T-helper 1 cell (primary cell): ENCODE results near the gene PPP1R36.
"Not testable (repeated sequence)": the region's sequence is repeated elsewhere in the genome, so short reads cannot be mapped to it uniquely, and the experiment has no call there.

ENCODE experiments used
- DNase-seq, 5 donors: peaks; one replicate each; pipeline ENCODE4 v3.0.0-alpha.2; 2012 to 2020
- total RNA-seq, 4 donors: gene quantifications; one replicate each; lab custom pipeline; 2026; lab: John Stamatoyannopoulos, UW

The PPP1R36 gene, protein sequence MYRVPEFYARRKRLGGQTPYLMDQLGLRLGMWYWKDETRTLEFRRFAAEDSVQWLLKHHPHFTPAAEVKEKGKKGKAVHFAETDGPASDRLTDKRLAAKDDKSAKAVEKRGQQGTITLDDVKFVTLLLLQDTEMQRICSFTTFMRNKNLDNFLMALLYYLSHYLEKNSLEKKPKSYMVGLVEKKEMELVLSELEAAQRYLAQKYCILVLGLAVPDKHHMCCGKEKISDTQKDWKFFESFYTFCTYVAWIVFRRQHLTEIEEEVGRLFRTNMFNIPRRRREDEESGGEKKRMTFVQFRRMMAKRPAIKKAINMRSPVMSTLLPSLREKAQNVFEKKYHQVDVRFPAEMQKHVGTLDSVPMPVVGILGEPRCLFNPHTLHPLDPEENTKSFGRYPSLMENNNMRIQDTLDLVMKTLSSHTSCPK
- 0.46 to 0.83 (median 0.67) reads per million in 4 donors for total RNA-seq

DNA sequence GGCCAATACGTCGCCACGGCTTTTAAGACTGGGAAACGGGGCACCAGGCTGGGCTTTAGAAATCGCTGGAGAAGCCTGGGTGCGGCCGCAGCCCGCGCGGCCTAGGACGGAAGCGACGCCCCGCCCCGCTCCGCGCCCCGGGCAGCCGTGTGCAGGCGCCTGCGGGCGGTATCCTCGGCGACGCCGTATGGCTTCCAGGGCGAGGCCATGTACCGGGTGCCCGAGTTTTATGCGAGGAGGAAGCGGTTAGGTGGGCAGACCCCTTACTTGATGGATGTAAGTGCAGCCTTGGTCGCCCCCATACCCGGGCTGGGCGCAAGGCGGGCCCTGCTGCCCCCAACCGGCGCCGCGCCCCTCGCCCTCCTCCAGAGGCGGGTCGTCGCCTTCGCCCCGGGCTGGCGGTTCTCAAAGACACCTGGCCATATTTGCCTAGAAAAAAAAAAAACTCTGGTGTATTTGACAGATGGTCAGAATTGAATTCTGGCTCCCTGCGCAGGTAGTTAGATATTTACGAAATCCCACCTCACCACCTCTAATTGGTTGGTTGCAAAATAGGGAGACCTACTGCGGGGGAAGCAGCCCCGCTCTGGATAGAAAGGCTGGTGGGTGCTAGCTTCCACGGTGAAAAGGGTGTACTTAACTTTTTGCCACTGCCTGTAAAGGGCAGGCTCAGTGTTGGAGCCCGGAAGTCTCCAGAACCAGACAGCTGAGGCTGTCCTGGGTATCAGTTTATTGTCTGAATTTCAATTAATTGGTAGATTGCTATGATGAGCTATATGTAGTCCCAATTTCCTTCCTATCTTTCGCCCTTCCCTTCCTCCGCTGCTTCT, at the start of gene PPP1R36:
TSS of gene PPP1R36 (plus strand) at position 171 of the 830 bp plus-strand sequence. CDS start at position 208, 37 bp downstream.
- DNase-seq, result peak in 4 of 5 donors; percentile 14 to 50 (median 24)

DNA sequence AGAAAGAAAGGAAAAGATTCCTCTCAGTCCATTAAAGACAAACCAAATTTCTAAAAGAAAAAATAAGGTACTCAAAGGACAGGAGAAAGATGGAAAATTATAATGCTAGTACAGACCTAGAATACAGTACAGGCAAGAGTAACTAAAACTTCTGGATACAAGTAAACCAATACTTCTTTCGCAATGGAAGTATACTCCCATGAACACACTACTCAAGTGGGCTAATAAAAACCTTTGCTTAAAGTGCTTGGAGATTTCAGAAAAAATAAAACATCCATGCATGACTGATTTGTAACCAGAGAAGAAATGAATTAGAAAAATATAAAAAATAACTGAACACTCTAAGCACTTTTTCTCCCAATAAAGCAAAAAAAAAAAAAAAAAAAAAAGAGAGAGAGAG, 49.7 kb upstream of the PPP1R36 start:
- no peak for DNase-seq

DNA sequence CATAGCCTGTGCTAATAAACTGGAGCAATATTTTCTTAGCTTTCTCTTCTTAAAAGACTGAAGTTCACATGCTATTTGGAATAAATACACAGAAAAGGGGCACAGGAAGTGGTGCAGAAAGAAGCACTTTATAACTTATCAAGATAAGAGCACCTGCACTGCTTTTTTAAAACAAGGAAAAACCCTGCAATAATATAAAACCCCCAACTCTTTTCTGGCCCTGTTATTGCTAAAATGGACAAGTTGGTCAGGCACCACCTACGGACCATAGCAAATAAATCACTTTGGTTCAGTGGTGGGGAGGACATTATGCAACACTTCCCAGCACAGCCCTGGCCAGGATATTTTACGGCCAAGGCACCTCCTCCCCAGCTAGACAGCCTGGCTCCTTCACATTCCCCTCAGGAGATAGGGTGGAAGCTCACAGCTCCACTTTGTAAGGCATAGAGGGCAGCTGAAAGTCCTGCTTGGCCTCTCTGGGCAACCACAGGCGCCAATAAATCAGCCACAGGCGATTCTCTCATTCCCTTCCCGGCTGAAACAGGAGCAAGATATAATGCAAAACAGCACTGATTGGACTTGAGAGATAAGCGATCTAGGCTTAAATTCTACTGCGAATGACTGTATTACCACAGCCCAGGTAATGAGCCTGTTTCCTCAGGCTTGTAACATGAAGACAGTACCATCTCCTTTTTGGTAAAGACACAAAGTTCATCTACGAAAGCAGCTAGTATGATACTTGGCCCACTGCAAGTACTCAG, 48.2 kb upstream of the PPP1R36 start:
- peak in 1 of 5 donors; percentile 25 for DNase-seq

DNA sequence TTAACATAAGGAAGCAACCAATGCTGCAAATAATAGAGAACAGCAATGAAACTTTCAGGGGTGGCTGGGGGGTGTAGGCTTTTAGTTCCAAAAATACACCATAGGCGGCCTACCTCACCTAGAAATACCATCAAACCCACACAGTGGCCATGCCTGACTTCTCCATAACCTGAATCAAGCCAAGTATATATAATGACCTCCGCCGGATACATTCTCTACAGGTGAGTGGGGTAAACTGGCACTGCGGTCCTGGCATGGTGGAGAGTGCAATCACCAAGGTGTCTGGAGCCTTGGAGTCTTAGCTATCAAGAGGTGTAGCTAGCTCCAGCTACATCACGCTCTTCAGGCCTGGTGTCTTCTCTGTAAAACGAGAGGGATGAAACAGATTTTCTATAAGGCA, 47.3 kb upstream of the PPP1R36 start:
- DNase-seq, result peak in 3 of 5 donors; percentile 11 to 28 (median 17)

DNA sequence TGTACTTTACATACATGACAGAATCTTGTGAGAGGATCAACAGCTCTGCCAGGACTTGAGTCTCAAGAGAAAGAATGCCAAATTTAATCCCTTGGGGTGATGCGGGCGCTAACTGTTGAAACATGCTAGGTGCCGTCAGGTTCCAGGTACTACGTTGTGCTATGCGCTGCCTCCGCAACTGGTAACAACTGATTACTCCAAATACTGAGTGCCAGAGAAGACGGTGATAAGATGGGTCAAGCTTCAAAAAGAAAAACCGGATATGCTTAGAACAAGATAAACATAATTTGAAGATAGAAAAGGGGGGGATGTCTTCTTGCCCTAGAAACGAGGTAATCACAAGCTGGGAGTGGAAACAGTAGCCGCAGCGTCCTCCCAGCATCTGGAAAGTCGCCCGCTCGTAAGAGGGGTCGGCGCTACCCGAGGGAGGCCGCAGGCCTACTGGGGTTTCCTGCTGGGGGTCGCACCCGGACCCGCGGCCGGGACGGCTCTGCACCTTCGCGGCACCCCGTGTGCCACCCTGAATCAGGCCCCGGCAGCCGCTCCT, 46.8 kb upstream of the PPP1R36 start:
- DNase-seq, result peak in 2 of 5 donors; percentile 29 to 47

DNA sequence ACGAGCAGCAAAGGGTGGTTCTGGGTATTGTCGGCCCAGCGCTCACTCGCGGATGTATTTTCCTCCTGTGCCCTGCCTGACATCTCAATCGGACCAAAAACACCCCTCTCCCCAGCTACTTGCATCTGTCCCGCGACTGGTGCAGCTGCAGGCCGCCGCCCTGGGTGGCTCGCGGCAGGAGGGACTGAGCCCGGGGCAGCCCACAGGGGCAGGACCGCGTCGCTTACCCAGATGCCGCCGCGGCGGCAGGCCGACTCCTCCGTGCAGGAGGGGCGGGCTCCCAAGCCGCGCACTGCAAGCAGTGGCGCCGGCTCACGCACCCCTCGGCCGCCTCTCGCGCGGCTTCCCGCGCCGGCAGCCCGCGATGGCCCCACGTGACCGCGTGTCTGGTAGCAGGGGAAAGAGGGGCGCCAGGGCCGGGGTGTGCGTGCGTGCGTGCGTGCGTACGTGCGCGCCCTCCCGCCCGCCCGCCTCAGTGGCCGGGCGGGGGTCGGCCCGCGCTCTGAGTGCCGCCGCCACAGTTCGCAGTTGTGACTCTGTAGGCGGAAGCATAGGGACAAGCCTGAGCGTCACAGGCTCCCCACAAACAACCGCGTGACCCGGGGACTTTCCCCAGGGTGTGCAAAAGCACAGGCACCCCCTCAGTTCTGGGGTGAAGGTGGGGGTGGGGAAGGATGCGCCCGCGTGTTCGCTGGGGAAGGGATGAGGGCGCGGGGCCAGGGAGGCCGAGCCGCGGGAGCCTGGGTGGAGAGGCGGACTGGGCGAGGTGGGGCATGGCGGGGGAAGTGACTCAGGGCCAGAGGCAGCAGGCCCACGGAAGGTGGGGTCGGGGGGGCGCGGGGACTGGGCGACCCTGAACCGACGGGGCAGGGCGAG, 46.1 kb upstream of the PPP1R36 start, which contains the start of gene ZBTB25:
TSS of gene ZBTB25 (minus strand) at position 405 of the 876 bp plus-strand sequence. CDS start 13,305 bp downstream, outside the sequence.
- DNase-seq, result peak; percentile 97 to 98 (median 98)

DNA sequence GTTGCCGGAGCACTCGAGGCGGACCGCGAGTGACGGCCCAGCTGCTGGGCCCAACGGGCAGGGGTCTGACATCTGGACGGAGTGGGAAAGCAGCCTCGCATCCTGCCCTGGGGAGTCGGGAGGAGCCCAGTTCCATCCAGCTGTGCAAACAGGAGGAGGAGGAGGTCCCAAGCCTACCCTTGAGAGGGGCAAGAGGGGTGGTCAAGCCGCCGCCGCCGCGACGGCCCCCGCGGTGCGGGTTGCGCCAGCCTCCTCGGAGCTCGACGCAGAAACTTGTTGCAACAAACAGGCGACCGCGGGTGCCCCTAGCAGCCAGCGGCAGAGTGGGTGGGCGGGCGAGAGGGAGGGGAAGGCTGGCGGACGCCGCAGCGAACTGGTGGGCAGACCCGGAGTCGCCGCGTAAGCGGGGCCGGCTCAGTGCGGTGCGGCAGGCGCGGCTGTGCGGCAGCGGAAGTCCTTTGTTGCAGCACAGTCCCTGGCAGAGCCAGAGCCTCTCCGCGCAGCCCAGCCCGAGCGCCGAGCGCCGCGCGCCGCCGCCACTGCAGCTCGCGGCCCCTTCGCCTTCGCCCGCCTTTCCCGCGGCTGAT, 45.4 kb upstream of the PPP1R36 start, which contains the start of gene ZBTB1:
TSS of gene ZBTB1 (plus strand) at position 461 of the 587 bp plus-strand sequence. CDS start 16,735 bp downstream, outside the sequence.
- peak; percentile 68 to 91 (median 77) for DNase-seq

DNA sequence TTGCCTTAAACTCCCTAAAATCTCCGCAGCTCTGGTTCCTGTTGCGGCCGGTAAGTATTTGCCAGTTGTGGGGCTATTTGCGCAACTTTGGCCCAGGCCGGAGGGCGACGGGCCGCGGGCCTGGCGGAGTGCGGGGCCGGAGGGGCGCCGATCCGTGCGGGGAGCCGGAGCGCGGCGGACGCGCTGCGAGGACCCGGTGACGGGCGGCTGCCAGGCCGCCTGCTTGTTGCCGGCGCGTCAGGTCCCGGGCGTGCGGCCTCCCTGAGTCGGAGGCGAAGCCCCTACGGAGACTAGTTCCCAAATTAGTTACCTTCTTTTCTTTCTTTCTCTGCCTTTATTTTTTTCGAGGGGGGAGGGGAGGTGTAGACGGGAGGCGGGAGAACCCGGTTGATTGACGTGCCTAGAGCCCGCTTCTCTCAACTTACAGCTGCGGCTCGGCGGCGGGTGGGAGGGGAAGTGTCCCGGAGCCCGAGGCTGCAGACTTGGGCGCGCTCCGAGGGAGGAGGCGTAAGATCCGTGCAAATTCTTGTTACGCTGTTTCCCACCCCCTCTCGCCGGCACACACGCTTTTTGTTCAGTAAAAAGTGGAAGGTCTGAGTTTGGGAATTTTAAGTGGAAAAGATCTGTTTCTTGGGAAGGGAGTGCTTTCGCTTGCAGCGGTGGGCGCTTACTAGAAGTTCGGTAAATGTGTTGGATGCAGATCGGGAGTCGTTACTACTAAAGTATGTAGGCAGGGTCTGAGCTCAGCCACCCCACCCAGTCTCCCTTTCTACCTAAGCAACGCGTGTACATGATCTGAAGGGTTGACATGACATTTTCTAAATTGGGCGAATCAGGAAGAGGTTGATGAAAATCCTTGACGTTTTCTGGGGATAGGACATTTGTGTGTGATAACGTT, 44.6 kb upstream of the PPP1R36 start:
- peak; percentile 71 to 91 (median 81) for DNase-seq

DNA sequence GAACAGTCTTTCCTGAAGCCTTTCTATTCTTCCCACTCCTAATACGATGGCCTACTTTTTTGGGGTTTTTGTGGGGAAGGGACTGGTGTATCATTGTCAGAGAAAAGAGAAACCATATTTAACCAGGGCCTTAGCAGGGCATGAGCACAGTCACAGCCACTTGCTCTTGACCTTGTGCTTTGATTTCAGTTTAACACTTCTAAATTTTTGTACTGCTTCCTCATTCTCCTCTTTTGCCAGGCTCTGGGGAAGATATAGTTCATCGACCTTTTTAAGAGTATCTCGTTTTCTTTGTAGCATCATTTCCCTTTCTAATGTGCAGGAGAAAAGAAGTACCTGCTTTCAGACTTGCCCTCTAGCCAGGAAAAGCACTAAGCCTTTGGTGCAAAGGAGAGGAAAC, 43.0 kb upstream of the PPP1R36 start:
- peak in 1 of 5 donors; percentile 11 for DNase-seq

DNA sequence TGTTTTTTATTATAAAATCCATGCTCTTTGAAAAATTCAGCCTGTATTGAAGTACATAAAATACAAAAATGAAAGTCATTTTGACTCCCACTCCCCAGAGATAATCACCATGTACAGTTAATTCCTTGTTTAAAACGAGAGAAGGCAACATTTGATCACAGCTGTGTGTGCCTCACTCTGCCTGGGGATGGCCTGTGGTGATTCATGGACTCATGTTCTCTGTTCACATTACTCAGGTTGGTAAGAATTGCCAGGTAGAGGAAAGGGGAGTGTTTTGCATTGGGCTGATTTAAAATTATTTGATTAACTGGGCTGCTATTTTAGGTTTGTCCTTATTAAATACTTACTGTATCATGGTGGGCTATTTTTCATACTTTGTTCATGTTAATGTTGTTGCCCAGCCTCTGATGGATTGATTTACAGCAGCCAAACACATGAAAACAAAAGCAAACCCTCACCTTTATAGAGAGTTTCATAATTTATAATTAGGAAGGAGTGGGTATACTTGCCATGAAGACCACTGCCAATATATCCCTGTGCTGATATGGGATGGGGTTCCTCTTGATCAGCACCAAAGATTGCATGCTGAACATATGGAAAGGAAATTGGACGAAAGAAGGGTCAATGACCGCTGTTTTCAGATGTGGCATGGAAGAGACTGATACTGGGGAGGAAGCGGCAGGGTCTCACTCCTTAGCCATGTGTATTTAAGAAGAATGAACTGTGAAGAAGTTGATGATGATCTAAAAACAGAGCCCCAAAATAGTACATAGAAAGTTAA, 42.2 kb upstream of the PPP1R36 start:
- DNase-seq, result peak in 1 of 5 donors; percentile 10

DNA sequence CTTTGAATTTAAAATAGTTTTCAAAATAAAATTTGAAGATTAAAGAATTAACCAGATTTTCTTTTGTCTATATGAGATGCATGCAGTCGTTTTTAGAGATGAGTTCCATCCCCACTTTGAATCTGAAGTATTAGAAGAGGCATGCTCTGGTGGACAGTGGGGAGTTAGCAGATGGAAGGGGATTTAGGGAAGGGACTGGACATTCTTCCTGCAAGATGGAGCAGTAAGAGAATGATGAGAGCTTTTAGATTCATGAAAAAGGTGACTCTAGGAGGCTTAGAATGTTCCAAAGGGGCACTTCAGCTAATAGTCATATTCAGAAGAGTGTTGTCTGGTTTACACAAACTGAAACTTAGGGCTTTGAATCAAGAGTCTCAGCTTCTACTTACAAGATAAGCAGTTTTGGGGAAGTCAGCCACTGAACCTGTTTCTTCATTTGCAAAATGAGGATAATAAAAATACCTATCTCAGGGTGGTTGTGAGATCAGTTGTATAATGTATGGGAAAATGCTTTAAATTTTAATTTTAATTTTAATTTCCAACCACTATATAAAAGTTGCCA, 41.5 kb upstream of the PPP1R36 start:
- DNase-seq, result peak in 1 of 5 donors; percentile 62

DNA sequence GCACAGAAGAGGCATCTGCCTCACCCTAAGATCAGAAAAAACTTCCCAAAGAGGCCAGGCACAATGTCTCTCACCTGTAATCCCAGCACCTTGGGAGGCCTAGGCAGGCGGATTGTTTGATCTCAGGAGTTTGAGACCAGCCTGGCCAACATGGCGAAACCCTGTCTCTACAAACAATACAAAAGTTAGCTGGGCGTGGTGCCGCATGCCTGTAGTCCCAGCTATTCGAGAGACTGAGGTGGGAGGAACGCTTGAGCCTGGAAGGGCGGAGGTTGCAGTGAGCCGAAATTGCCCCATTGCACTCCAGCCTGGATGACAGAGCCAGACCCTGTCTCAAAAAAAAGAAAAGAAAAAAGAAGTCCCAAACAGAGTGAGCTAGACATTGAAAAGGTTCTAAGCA, 40.7 kb upstream of the PPP1R36 start:
- DNase-seq, result no peak

DNA sequence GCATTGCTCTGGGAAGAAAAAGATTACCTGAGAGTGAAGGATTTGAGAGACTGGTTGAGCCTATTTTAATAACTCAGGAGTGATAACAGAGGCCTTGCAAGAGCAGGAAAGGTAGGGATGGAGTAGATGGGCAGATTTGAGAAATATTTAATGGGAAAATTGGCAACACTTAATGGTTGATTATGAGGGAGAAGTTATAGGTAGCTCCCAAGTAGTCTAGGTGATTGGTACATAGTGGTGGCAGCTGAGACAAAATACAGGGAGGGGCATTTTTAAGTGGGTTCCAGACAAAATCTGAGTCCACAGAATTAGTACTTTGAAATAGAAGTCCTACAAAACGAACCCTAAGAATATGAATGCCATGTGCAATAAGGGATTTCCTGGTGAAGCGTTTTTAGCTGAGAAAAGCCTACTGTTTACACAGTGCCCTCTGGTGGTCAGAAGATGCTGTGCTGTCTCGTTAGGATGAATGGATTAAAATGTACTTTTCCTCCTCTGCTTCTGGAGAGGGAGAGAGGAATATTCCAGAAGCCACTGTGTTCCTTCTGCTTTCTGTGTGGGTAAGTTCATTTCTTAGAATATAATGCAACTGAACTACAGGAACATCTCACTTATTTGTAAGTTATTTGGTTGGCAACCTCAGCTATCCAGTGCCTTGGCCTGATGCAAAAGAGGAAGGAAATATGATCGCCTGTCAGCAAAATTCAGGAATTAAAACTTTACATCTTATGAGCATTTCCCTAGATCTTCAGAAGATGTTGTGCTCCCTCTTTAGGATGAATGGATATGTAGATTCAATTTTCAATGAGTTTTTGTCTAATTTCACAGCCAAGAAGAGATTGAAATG, 38.7 kb upstream of the PPP1R36 start:
- peak; percentile 47 to 71 (median 50) for DNase-seq

DNA sequence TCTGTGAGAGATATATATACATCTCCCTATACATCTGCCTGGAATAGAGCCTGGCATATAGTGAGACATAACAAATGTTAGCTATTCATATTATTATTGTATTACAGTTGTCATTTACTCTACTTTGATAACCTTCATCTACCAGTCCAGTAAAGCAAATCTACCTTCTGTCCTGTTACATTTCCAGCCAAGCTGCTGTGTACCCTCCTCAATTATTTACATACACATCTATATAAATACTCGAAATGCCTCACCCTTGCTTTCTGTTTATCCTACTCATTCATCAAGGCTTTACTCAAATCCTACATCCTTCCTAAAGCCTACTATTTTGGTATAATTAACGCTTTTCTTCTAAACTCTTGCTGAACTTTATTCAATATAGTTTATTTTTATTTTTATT, 36.5 kb upstream of the PPP1R36 start:
- DNase-seq, result no peak

DNA sequence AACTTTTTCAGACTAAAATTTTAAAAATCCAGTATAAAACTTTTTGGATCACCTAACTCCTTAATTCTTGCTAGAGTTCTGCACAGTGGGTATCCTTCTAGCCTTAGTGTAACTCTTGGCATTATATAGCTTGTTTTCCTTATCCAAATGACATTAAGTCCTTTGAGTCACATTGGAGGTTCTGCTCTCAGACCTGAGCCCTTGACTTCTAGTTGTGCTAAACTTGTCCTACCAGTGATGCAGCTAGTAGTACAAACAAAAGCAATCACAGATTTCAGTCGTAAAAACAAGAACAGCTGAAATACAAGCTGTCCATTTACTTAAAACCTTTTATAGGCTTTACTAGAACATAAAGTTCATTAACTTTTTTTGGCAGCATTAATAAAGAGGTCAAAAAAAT, 34.7 kb upstream of the PPP1R36 start:
- no peak for DNase-seq

DNA sequence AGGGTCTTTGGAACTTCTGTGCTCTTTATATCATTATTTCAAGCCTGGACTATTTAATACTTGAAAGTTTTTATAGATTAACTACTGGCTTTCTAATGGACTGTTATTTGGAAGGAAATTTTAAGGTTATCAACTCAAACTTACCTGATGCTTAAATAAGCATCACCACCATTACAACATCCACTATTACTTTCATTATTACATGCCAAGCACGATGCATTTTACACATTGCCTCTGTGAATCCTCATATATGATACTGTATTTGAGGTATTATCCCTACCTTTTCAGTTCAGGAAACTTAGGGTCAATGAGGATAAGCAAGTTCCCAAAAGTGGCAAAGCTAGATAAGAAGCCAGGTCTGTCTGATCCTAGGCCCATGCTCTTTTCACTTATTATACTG, 32.8 kb upstream of the PPP1R36 start:
- no peak for DNase-seq

DNA sequence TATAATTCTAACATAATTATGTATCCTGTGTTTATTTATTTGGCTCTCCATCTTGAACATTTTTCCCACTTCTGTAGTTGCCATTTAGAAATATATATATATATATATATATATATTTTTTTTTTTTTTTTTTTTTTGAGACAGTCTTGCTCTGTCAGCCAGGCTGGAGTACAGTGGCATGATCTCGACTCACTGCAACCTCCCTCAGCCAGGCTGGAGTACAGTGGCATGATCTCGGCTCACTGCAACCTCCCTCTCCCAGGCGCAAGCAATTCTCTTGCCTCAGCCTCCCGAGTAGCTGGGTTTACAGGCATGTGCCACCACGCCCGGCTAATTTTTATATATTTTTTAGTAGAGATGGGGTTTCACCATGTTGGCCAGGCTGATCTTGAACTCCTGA, 32.1 kb upstream of the PPP1R36 start:
- DNase-seq, result not testable (repeated sequence)
